ENCODE results near the gene TRMT44. TPM values are rescaled to one million over a fixed set of nuclear protein-coding genes. Genes with fewer than 3 reads are reported as not detected.

TRMT44 gene
- total and polyA plus RNA-seq, 2 of the 13 experiments (the other 11 are each of a cell fraction or from before 2014, with no cell fraction given), result 5.8 to 8.6 TPM

DNA sequence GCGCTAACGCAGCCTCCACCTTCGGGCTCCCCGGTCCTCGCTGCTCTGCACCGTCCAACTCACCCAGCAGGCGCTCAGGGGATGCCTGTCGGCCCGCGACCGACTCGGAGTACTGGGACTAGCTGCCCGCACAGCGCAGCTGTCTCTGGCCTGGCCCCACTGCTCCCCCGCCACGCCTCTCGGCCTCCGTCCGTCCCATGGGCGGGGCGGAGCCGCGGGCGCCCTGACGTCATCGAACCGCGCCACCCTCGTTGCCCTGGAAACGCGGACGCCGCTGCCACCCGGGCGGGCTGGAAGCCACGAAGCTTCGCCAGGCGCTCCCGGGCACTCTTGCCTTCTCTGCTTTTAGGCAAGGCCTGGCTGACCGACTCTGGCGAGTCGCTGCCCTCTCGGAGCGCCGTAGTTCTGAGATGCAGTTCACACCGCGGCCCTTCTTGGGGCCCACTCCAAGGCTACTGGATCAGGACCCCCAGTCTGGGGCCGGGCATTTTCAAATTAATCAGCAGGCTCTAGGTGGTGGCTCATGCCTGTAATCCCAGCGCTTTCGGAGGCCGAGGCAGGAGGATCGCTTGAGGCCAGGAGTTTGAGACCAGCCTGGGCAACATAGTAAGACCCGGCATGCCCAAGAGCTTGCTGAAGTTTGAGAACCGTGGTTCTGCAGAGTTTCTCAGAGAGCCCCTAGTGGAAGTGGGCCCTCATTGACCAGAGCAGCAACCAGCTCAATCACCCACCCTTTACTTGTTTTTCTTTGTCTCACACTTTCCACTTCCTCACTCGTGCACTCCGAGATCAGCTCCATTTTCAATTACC, 12.1 kb upstream of the TRMT44 start (continued):
- TF ChIP-seq, protein P1, sequence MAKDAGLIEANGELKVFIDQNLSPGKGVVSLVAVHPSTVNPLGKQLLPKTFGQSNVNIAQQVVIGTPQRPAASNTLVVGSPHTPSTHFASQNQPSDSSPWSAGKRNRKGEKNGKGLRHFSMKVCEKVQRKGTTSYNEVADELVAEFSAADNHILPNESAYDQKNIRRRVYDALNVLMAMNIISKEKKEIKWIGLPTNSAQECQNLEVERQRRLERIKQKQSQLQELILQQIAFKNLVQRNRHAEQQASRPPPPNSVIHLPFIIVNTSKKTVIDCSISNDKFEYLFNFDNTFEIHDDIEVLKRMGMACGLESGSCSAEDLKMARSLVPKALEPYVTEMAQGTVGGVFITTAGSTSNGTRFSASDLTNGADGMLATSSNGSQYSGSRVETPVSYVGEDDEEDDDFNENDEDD (CRISPR knock-in tag; IDR thresholded peaks at IDR 0.05; ENCODE audit: borderline replicate concordance), result peak; percentile 27; the same call in 1 of the 2 replicates
- TF ChIP-seq POLR2AphosphoS5 (IDR thresholded peaks at IDR 0.05; ENCODE audit: low read depth, low read length) (peak; percentile 53; the same call in 1 of the 2 replicates), FOSL2 (CRISPR knock-in tag; IDR thresholded peaks at IDR 0.05) (peak; percentile 48; the same call in 1 of the 2 replicates), SAP130 (CRISPR knock-in tag; IDR thresholded peaks at IDR 0.05; ENCODE audit: low read depth) (peak; percentile 100), ZNF883 (CRISPR knock-in tag; IDR thresholded peaks at IDR 0.05; ENCODE audit: not compliant biosample characterization) (peak; percentile 86), SALL1 (CRISPR knock-in tag; IDR thresholded peaks at IDR 0.05) (peak; percentile 79), ZBTB20 (CRISPR knock-in tag; IDR thresholded peaks at IDR 0.05; ENCODE audit: borderline replicate concordance, low read depth) (0 out of 2 replicates have a peak, but pooled peaks have one; percentile 31), ZNF703 (CRISPR knock-in tag; IDR thresholded peaks at IDR 0.05; ENCODE audit: borderline replicate concordance) (0 out of 2 replicates have a peak, but pooled peaks have one; percentile 58), ZSCAN25 (CRISPR knock-in tag; IDR thresholded peaks at IDR 0.05) (peak; percentile 68; the same call in 1 of the 2 replicates), KLF12 (CRISPR knock-in tag; IDR thresholded peaks at IDR 0.05; ENCODE audit: borderline replicate concordance) (peak; percentile 82; the same call in 1 of the 2 replicates), ZNF543 (CRISPR knock-in tag; IDR thresholded peaks at IDR 0.05) (0 out of 2 replicates have a peak, but pooled peaks have one; percentile 52), ZNF879 (CRISPR knock-in tag; IDR thresholded peaks at IDR 0.05) (no peak), KDM5B (CRISPR knock-in tag; IDR thresholded peaks at IDR 0.05; ENCODE audit: borderline replicate concordance) (peak; percentile 85), GABPB1 (CRISPR knock-in tag; IDR thresholded peaks at IDR 0.05) (peak; percentile 88), HHEX (CRISPR knock-in tag; IDR thresholded peaks at IDR 0.05) (no peak), MEIS2 (CRISPR knock-in tag; IDR thresholded peaks at IDR 0.05) (0 out of 2 replicates have a peak, but pooled peaks have one; percentile 49), ZNF788 (CRISPR knock-in tag; IDR thresholded peaks at IDR 0.05; ENCODE audit: borderline replicate concordance) (peak; percentile 88; the same call in 1 of the 2 replicates), ZNF564 (CRISPR knock-in tag; IDR thresholded peaks at IDR 0.05) (no peak), SAFB2 (CRISPR knock-in tag; IDR thresholded peaks at IDR 0.05; ENCODE audit: borderline replicate concordance, low read depth) (peak; percentile 40; the same call in 1 of the 2 replicates), FLYWCH1 (CRISPR knock-in tag; IDR thresholded peaks at IDR 0.05) (no peak)
- TF ChIP-seq, protein P2, sequence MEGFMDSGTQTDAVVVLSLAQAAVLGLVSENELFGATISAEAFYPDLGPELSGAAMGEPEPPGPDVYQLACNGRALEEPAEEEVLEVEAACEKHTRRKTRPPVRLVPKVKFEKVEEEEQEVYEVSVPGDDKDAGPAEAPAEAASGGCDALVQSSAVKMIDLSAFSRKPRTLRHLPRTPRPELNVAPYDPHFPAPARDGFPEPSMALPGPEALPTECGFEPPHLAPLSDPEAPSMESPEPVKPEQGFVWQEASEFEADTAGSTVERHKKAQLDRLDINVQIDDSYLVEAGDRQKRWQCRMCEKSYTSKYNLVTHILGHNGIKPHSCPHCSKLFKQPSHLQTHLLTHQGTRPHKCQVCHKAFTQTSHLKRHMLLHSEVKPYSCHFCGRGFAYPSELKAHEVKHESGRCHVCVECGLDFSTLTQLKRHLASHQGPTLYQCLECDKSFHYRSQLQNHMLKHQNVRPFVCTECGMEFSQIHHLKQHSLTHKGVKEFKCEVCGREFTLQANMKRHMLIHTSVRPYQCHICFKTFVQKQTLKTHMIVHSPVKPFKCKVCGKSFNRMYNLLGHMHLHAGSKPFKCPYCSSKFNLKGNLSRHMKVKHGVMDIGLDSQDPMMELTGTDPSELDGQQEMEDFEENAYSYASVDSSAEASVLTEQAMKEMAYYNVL (CRISPR knock-in tag; IDR thresholded peaks at IDR 0.05; ENCODE audit: borderline replicate concordance), result peak; percentile 52; the same call in 1 of the 2 replicates
- TF ChIP-seq, protein P3, sequence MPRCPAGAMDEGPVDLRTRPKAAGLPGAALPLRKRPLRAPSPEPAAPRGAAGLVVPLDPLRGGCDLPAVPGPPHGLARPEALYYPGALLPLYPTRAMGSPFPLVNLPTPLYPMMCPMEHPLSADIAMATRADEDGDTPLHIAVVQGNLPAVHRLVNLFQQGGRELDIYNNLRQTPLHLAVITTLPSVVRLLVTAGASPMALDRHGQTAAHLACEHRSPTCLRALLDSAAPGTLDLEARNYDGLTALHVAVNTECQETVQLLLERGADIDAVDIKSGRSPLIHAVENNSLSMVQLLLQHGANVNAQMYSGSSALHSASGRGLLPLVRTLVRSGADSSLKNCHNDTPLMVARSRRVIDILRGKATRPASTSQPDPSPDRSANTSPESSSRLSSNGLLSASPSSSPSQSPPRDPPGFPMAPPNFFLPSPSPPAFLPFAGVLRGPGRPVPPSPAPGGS (CRISPR knock-in tag; IDR thresholded peaks at IDR 0.05), result no peak
